Stimulated activated CD8-positive, alpha-beta memory T cell treated with anti-CD3 and anti-CD28 coated beads, Interleukin-12 subunit alpha, Interleukin-12 subunit beta, amount 100 ng/mL, for 4 hours (primary cell): ENCODE results near the gene SEC14L6.
"Not testable (repeated sequence)": the region's sequence is repeated elsewhere in the genome, so short reads cannot be mapped to it uniquely, and the experiment has no call there.

Experiments
- DNase-seq: peaks from one replicate; pipeline ENCODE4 v3.0.0-alpha.2; 2020; ENCODE audit warnings: low read depth

The SEC14L6 gene

DNA sequence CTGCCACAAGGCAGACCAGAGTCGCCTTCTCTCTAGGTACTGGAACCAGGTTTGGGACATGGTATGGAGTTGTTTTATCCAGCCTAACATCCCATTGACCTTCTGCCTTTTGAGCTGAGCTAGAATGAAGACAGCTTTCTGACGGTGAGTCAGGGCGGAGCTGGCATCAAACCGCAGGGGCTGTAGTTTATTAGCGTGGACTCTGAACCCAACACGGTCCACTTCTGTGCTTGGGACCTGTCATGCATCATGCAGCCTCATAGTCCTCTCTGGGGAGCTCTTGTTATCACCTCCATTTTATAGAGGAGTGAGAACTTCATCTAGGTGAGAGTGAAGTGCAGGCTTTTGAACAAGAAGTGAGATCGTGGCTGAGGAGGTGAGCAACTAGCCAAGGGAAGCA, 19.6 kb upstream of the SEC14L6 start:
- no peak for DNase-seq

DNA sequence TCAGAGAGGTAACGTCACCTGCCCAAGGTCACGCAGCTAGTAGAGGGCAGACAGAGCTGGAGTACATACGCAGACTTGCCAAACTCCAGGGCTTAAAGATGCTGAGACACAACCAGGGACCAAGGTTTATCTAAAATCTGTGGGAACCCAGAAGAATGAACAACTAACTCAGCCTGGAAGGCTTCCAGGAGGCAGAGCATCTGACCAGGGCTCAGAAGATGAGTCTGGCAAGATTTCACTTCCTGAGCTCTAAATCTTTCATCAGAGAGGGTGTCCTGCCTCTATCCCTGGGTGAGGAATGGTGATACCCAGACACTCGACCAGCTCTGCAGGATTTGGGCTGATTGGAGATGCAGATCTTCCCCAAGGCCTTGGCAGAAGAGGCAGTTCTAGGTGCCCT, 18.8 kb upstream of the SEC14L6 start:
- DNase-seq: no peak

DNA sequence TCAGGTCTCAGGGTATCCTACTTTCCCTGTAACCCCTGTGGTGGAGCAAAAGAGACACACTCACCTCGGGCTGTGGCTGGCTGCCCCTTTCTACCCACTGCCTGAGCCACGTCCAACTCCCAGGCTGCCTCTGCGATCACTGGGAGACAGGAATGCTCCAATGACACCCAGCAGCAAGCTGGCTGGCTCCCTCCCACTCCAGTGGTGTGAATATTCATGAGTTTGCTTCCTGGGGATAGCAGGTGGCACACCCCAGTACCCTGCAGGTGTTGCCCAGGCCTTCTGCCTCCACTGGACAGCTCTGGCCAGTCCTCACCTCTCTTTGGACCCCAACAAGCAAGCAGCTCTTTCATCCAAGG, 18.2 kb upstream of the SEC14L6 start:
- no peak for DNase-seq

DNA sequence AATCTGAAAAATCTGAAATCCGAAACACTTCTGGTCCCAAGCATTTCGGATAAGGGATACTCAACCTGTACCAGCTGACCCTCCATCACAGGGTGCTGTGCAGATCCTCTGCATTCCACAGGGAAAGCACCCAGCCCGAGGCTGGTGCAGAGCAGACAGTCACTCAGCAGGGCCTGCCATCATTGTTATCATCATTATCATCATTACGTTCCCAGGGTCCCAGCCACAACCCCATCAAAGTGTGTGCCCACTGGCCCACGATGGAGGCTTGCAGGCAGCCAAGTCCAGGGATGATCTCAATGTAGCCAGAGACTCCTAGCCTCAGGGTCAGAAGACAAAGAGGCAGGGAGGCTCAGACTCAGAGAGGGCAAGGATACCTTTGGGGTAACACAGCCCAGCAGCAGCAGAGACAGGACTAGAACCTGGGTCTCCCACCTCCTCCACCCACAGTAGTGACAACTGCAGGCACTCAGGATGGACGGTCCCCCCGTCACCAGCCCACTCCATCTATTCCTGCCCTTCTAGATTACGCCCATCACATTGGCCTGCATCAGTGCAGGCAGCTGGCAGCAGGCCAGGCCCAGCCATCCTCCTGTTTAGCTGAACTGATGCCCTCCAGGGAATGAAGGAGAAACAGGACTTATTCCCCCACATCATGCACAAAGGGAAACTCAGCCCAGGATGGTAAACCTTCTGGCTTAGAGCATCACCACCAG, 17.7 kb upstream of the SEC14L6 start:
- no peak for DNase-seq

DNA sequence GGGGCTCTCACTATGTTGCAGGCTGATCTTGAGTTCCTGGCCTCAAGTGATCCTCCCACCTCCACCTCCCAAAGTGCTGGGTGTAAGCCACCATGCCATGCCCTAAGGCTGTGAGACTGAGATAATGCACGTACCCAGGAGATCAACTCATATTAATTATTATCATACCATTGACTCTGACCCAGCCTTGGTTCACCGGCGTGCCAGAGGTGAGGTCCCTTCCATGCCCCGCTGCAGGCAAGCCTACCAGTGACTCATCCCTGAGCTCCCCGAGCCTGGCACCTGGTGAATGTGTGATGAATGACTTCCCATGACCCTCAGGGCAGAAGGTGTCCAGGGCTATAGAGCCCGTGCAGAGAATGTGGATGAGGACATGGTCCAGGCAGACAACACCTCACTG, 15.8 kb upstream of the SEC14L6 start:
- no peak for DNase-seq

DNA sequence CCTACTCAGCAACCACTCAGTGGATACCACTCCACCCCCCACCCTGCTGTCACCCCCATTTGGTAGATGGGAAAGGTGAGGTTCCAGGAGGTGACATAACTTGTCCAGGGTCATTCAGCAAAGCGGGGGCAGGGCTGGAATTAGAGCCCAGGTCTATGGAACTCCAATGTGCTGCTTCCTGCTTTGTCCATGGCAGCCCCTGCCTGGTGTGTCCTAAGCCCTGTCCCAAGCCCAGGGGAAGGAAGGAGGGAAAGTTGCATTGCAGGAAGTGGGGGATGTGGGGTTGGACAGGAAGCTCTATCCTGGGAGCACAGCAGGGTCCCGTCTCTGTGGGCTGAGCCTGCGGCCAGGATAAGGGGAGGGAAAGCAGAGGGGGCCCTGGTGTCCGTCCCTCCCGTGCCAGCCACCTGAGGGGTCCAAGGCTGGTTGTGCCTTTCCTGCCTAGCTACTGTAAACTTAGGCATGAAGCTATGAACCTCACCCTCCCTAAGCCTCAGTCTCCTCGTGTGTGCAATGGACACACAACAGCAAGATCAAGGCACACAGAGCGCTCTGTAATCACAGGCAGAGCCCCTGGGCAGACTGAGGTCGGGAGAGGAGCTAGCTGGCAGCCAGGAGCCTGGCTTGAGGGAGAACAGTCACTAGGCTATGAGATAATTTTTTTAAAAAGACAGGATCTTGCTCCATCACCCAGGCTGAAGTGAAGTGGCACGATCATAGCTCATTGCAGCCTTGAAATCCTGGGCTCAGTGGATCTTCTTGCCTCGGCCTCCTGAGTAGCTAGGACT, 15.1 kb upstream of the SEC14L6 start:
- DNase-seq: no peak

DNA sequence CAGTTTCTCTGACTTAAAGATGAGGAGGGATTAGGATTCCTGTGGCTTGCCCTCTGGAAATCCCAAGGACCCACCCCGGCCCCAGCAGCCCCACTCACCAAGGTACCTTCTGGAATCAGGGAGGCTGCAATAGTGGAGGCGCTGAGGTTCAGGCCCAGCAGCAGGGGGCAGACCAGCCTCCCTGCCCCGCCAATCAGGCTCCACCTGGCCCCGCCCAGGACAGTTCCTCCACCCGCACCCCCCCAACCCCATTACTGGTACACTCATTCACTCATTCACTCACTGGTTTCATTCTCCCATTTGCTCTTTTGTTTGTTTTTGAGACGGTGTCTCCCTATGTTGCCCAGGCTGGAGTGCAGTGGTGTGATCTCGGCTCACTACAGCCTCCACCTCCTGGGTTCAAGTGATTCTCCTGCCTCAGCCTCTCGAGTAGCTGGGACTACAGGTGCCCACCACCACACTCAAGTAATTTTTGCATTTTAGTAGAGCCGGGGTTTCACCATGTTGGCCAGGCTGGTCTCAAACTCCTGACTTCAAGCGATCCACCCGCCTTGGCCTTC, 14.2 kb upstream of the SEC14L6 start:
- DNase-seq: not testable (repeated sequence)

DNA sequence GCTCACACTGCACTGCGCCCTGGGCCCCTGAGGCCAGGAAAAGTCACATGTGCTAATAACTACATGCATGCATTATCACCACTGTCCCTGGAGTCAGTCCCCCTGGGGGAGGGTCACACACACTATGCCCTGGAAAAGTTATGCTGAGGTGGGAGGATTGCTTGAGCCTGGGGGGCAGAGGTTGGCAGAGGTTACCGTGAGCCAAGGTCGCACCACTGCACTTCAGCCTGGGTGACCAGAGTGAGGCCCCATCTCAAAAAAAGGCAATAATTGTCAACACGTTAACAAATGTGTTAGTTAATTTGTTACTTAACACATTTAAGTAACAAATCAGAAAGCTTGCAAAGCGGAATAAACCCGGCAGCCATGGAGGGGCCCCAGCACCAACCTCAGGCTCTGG, 13.3 kb upstream of the SEC14L6 start:
- DNase-seq: no peak

DNA sequence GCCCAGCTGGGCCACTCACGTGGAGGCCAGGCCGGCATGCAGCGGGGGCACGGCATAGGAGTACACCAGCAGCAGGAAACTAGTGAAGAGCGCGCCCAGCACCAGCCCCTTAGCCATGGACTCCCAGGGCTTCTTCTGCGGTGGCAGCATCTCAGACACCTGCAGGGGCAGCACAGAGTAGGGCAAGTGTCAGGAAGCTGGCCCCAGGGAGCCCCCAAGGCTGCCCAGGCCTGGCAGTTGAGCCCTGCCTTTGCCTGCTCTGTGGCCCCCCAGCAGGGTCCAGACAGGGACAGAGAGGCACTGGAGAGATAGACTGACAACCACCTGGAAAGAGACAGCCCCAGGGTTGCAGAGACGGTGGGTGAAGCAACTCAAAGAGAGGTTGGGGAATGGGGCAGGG, 10.7 kb upstream of the SEC14L6 start:
- DNase-seq: no peak

DNA sequence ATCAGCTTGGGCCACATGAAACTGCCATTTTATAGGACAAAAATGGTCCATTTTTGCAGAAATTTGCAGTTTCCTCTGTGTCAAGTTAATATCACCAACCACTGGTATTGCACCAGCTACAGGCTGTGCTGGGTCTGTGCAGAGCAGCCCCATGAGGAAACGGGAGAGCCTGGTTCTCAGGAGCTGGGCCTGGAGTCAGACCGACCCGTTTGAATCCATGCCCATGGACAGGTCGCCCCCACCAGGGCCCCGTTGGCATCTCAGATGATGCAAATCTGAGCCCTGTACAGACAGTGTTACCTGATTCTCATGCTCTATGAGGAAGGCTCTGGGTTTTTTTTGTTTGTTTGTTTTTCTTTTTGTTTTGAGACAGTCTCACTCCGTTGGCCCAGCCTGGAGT, 9.8 kb upstream of the SEC14L6 start:
- DNase-seq: no peak

DNA sequence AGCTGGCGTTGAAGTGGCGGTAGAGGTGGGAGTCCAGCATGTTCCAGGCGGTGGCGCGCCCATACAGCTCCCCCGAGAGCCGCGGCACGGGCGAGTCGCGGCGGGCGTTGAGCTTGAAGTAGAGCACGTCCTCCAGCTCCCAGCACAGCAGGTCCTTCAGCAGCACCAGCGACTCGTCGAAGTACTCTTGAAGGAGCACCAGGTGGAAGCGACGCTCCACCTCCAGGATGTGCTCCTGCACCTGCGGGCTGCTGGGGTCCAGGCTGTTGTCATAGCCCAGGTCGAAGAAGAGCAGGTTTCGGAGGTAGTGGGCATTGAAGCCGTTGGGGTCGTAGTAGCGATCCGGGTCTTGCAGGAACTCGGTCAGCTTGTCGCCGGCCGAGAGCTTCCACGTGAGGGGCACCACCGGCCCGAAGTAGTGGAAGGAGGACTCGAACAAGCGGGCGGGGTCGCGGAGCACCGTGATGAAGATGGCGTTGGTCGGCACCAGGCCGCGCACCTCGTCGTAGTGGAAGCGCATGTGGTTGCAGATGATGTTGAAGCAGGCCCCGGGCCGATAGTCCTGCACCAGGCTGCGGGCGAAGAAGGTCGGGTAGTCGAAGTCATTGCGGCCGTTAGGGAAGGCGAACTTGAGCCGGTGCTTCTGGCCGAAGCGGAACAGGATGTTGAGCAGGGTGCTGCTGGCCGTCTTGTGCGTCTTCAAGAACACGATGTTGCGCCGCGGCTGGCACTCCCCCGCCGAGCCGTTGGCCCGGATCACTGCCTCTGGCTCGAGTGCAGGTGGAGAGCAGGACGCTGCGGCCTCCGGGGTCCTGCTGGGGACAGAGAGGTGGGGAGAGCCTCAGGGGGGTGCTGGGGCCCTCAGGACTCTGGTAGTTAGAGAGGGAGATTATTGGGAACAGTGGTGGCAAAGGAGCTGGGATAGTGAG, 9.0 kb upstream of the SEC14L6 start:
- no peak for DNase-seq

DNA sequence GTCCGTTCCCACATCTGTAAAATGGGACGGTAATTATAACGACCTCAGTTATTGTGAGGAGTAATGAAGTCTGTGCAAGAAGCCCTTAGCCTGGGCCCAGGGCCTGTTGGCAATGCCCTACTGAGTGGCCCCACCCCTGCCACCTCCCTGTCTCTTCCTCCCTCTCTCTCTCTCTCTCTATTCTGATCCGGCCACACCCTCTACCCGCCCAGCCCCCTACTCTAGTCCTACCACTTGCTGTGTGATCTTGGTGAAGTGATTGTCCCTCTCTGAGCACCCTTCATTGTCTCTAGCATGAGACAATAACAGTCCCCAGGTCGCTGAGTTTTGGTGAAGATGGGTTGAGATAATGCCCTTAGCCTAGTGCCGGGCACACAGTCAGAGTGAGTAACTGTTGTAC, 7.4 kb upstream of the SEC14L6 start:
- DNase-seq: no peak

DNA sequence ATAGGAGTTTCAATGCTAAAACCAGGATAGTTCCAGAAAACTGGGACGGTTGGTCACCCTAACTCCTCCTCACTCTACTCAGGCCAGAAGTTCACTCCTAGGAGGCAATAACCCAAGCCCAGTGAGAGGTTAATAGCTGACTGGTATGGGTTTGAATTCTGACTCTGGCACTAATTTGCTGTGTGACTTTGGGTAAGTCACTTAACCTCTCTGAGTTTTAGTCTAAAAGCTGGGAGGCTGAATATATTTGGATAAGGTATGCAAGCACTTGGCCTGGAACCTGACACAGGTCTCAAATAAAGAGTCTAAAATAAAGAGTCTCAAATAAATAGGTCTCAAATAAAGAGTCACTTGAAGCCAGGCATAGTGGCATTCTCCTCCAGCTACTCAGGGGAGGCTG, 6.2 kb upstream of the SEC14L6 start:
- DNase-seq: no peak

DNA sequence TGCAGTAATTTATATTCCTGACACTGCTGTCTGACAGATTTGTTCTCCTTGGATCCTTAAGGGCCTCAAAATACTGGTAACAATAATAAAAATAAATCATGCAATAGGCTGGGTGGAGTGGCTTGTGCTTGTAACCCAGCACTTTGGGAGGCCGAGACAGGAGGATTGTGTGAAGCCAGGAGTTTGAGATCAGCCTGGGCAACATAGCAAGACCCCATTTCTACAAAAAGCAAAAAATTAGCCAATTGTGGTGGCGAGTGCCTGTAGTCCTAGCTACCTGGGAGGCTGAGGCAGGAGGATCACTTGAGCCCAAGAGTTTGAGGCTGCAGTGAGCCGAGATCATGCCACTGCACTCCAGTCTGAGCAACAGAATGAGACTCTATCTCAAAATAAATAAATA, 5.3 kb upstream of the SEC14L6 start:
- not testable (repeated sequence) for DNase-seq

DNA sequence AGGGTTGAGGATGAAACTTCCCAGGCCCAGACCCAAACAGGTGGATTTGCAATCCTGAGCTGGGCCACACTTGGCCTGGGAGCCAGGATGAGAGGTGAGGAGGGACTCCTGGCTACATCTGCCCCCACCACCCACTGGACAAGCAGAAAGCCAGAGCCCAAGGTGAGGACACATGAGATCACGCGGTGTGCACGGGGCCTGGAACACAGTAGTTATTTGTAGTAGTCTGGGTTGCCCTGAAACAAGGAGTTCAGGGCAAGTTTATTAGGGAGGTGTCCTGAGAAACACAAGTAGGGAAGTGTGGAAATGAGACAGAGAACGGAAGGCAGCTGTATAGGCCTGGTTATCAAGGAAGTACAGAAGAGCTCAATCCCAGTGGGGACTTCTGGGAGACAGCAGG, 647 bp upstream of the SEC14L6 start:
- DNase-seq: no peak

DNA sequence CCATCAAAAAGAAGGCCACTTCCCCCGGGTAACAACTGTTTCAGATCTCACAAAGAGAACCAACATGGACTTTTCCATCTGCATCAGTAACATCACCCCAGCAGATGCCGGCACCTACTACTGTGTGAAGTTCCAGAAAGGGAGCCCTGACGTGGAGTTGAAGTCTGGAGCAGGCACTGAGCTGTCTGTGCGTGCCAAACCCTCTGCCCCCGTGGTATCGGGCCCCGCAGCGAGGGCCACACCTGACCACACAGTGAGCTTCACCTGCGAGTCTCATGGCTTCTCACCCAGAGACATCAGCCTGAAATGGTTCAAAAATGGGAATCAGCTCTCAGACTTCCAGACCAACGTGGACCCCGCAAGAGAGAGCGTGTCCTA, 3.7 kb downstream of the SEC14L6 start:
- DNase-seq: no peak

DNA sequence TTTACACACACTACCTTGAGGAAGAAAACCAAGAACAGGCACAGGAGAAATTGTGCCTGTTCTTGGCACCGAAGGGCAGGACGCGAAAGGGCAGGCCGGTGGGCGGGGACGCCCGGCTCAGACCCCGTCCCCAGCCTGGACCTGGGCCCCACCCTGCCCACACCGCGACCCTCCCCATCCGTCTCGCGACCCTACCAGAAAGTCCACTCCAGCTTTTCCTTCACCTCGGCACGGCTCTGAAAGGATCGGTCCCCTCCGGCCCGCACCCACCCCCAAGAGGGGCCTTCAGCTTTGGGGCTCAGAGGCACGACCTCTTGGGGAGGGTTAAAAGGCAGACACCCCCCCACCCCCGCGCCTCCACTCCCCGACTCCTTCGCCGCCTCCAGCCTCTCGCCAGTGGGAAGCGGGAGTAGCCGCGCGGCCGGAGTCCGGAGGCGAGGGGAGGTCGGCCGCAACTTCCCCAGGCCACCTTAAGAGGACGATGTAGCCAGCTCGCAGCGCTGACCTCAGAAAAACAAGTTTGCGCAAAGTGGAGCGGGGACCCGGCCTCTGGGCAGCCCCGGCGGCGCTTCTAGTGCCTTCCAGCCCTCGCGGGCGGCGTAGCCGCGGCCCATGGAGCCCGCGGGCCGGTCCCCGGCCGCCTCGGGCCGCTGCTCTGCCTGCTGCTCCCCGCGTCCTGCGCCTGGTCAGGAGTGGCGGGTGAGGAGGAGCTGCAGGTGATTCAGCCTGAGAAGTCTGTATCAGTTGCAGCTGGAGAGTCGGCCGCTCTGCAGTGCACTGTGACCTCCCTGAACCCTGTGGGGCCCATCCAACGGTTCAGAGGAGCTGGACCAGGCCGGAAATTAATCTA, 4.4 kb downstream of the SEC14L6 start:
- DNase-seq: no peak

DNA sequence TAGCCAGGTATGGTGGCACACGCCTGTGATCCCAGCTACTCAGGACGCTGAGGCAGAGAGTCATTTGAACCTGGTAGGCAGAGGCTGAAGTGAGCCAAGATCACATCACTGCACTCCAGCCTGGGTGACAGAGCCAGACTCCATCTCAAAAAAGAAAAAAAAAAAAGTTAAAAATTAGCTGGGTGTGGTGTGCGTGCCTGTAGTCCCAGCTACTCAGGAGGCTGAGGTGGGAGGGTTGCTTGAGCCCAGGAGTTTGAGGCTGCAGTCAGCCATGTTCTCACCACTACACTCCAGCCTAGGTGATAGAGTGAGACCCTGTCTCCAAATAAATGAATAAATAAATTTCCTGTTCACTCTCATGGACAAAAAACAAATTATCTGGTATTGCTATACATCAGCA, 5.0 kb downstream of the SEC14L6 start:
- not testable (repeated sequence) for DNase-seq

DNA sequence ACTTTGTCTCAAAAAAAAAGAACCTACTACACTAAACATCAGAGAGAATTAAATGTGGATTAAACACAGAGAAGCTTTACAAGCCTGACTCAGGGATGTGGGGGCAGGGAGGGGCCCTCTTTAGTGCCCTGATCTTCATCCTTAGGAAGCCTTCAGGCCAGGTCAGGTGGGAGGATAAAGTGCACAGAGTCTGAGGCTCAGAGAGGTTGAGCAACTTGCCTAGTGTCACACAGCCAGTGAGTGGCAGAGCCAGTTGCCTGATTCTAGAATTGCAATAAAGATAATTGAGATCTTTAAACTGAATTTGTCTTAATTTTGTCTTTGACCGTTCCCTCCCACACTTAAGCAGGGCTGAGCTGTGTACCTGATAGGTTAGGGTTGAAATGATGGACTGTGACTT, 7.2 kb downstream of the SEC14L6 start:
- no peak for DNase-seq

DNA sequence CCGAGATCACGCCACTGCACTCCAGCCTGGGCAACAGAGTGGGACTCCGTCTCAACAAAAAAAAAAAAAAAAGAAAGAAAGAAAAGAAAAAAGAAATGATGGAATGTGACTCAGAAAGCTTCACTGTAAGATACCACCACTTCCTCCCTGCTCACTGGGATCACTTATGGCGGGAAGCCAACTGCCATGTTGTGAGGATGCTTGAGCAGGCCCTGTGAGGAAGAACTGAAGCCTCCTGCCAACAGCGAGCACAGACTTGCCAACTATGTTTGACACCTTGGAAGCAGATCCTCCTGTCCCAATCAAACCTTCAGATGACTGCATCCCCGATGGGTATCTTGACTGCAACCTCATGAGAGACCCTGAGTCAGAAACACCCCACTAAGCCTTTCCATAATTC, 8.3 kb downstream of the SEC14L6 start:
- DNase-seq: no peak

DNA sequence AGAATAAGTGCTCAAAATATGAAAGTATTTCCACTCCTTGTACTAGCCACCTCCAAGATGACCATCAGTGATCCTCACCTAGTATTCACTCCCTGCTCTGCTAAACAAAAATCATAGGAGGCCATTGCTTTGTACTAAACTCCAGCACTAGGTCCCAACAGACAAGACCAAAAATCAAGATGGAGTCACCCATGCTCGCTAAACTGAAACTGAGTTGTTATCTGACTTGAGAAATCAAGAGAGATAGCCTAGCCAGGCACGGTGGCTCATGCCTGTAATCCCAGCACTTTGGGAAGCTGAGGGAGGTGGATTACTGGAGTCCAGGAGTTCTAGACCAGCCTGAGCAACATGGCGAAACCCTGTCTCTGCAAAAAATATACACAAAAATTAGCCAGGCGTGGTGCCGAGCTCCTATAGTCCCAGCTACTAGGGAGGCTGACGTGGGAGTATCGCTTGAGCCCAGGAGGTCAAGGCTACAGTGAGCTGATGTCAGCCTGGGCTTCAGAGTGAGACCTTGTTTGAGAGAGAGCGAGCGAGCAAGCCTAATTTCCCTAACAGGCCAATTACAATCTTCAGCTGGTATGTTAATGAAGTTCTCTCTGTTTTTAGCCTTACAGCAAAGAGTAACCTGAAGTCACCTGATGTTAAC, 9.3 kb downstream of the SEC14L6 start:
- no peak for DNase-seq
